ENCODE measurements around the gene RPS6KA4.

Gene RPS6KA4

GRCh38 chr11:64333556-64333955 lies 25.4 kb upstream of the RPS6KA4 start:
- no peak for TF ChIP-seq CTCF (conservative IDR thresholded peaks at IDR 0.05; ENCODE audit: low read depth, low read length)
- Histone ChIP-seq H3K79me2 (ENCODE audit: insufficient read depth, low read depth) (no peaks in the 10 kb centered on the region), H3K4me1 (ENCODE audit: low read depth, poor library complexity, severe bottlenecking) (peaks cover 36% of the 10 kb centered on the region), H3K27me3 (ENCODE audit: insufficient read depth, low read depth) (no peaks in the 10 kb centered on the region), H3K4me2 (no peak overlapping the region), H2AFZ (ENCODE audit: low read depth) (no peak overlapping the region), H4K20me1 (ENCODE audit: insufficient read depth) (no peaks in the 10 kb centered on the region), H3K36me3 (ENCODE audit: insufficient read depth) (no peaks in the 10 kb centered on the region), H3K9ac (no peak overlapping the region), H3K4me3 (IDR thresholded peaks at IDR 0.05; ENCODE audit: insufficient read depth, low read depth, low read length) (no peak overlapping the region), H3K27ac (no peak overlapping the region)

GRCh38 chr11:64334764-64335735 lies 23.9 kb upstream of the RPS6KA4 start:
- H3K9ac ChIP-seq = no peak overlapping the region
- no peaks in the 10 kb centered on the region for H3K27me3 ChIP-seq (ENCODE audit: insufficient read depth, low read depth)
- no peak overlapping the region for H2AFZ ChIP-seq (ENCODE audit: low read depth)
- H3K36me3 ChIP-seq (ENCODE audit: insufficient read depth) = no peaks in the 10 kb centered on the region
- H3K4me3 ChIP-seq (IDR thresholded peaks at IDR 0.05; ENCODE audit: insufficient read depth, low read depth, low read length) = no peak overlapping the region
- H4K20me1 ChIP-seq (ENCODE audit: insufficient read depth) = no peaks in the 10 kb centered on the region
- H3K27ac ChIP-seq = peak overlapping the region; percentile 46
- H3K79me2 ChIP-seq (ENCODE audit: insufficient read depth, low read depth) = no peaks in the 10 kb centered on the region
- H3K4me1 ChIP-seq (ENCODE audit: low read depth, poor library complexity, severe bottlenecking) = peaks cover 48% of the 10 kb centered on the region
- H3K4me2 ChIP-seq = peak overlapping the region; percentile 76
- TF ChIP-seq CTCF (conservative IDR thresholded peaks at IDR 0.05; ENCODE audit: low read depth, low read length) = no peak

GRCh38 chr11:64337538-64338249 lies 21.3 kb upstream of the RPS6KA4 start:
- H3K4me3 ChIP-seq (IDR thresholded peaks at IDR 0.05; ENCODE audit: insufficient read depth, low read depth, low read length) = no peak overlapping the region
- H3K36me3 ChIP-seq (ENCODE audit: insufficient read depth) = no peaks in the 10 kb centered on the region
- H4K20me1 ChIP-seq (ENCODE audit: insufficient read depth) = no peaks in the 10 kb centered on the region
- no peaks in the 10 kb centered on the region for H3K27me3 ChIP-seq (ENCODE audit: insufficient read depth, low read depth)
- H3K9ac ChIP-seq = no peak overlapping the region
- no peak overlapping the region for H2AFZ ChIP-seq (ENCODE audit: low read depth)
- no peak overlapping the region for H3K4me2 ChIP-seq
- no peak for TF ChIP-seq CTCF (conservative IDR thresholded peaks at IDR 0.05; ENCODE audit: low read depth, low read length)
- no peak overlapping the region for H3K27ac ChIP-seq
- H3K4me1 ChIP-seq (ENCODE audit: low read depth, poor library complexity, severe bottlenecking) = peaks cover 52% of the 10 kb centered on the region
- H3K79me2 ChIP-seq (ENCODE audit: insufficient read depth, low read depth) = no peaks in the 10 kb centered on the region

GRCh38 chr11:64338716-64339115 lies 20.2 kb upstream of the RPS6KA4 start:
- Histone ChIP-seq H3K4me1 (ENCODE audit: low read depth, poor library complexity, severe bottlenecking) (peaks cover 52% of the 10 kb centered on the region), H3K4me2 (peak overlapping the region; percentile 97; the same call in 1 of the 2 replicates), H3K27ac (no peak overlapping the region)

More at GRCh38 chr11:64338716-64339115, 20.2 kb upstream of the RPS6KA4 start:
- no peak for TF ChIP-seq CTCF (conservative IDR thresholded peaks at IDR 0.05; ENCODE audit: low read depth, low read length)
- H3K9ac ChIP-seq = no peak overlapping the region
- H4K20me1 ChIP-seq (ENCODE audit: insufficient read depth) = no peaks in the 10 kb centered on the region
- H3K79me2 ChIP-seq (ENCODE audit: insufficient read depth, low read depth) = no peaks in the 10 kb centered on the region
- H3K4me3 ChIP-seq (IDR thresholded peaks at IDR 0.05; ENCODE audit: insufficient read depth, low read depth, low read length) = no peak overlapping the region
- no peaks in the 10 kb centered on the region for H3K27me3 ChIP-seq (ENCODE audit: insufficient read depth, low read depth)
- H3K36me3 ChIP-seq (ENCODE audit: insufficient read depth) = no peaks in the 10 kb centered on the region
- H2AFZ ChIP-seq (ENCODE audit: low read depth) = no peak overlapping the region
